ENCODE data around the gene RXFP2. TPM values are rescaled to one million over a fixed set of nuclear protein-coding genes. Genes with fewer than 3 reads are reported as not detected.

The RXFP2 gene
- polyA plus RNA-seq, 1 donor (not counting 4 experiments of a cell fraction or from before 2014, with no cell fraction given): not detected

GRCh38 chr13:31805841-31806240 is 66.5 kb downstream of the RXFP2 start:
- H3K79me2 ChIP-seq (ENCODE audit: control insufficient read depth, insufficient read depth, low read length): no peaks in the 10 kb centered on the region
- H3K4me3 ChIP-seq (ENCODE audit: control insufficient read depth in 2 of 3, extremely low read depth in 1 of 3, insufficient read depth in 2 of 3, low read depth in 1 of 3, low read length in 3 of 3): no peak overlapping the region
- TF ChIP-seq EZH2 (IDR thresholded peaks at IDR 0.05; ENCODE audit: low read length): no peak
- TF ChIP-seq, protein P1, sequence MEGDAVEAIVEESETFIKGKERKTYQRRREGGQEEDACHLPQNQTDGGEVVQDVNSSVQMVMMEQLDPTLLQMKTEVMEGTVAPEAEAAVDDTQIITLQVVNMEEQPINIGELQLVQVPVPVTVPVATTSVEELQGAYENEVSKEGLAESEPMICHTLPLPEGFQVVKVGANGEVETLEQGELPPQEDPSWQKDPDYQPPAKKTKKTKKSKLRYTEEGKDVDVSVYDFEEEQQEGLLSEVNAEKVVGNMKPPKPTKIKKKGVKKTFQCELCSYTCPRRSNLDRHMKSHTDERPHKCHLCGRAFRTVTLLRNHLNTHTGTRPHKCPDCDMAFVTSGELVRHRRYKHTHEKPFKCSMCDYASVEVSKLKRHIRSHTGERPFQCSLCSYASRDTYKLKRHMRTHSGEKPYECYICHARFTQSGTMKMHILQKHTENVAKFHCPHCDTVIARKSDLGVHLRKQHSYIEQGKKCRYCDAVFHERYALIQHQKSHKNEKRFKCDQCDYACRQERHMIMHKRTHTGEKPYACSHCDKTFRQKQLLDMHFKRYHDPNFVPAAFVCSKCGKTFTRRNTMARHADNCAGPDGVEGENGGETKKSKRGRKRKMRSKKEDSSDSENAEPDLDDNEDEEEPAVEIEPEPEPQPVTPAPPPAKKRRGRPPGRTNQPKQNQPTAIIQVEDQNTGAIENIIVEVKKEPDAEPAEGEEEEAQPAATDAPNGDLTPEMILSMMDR (optimal IDR thresholded peaks at IDR 0.05 in 1 of 3, IDR thresholded peaks at IDR 0.05 in 1 of 3, conservative IDR thresholded peaks at IDR 0.05 in 1 of 3; ENCODE audit: extremely low read depth in 1 of 3, insufficient read depth in 2 of 3, low read length in 3 of 3): no peak
- no peaks in the 10 kb centered on the region for H4K20me1 ChIP-seq (ENCODE audit: control insufficient read depth, extremely low read depth, insufficient read depth, low read length)
- H3K27me3 ChIP-seq (ENCODE audit: control insufficient read depth, extremely low read depth, insufficient read depth, low read length): no peaks in the 10 kb centered on the region
- H3K4me1 ChIP-seq (ENCODE audit: control insufficient read depth, extremely low read depth, insufficient read depth, low read length): no peaks in the 10 kb centered on the region
- no peak overlapping the region for H3K27ac ChIP-seq (ENCODE audit: control insufficient read depth, insufficient read depth, low read length)
- H3K36me3 ChIP-seq (ENCODE audit: control insufficient read depth in 2 of 2, extremely low read depth in 1 of 2, insufficient read depth in 2 of 2, low read length in 2 of 2): no peaks in the 10 kb centered on the region
- no peaks in the 10 kb centered on the region for H3K9me1 ChIP-seq (ENCODE audit: control insufficient read depth, extremely low read depth, insufficient read depth, low read length)
- H3K4me2 ChIP-seq (ENCODE audit: control insufficient read depth, extremely low read depth, insufficient read depth, low read depth, low read length): no peak overlapping the region
- no peaks in the 10 kb centered on the region for H3K9me3 ChIP-seq (ENCODE audit: control insufficient read depth, low read depth, low read length)
- dilution Hi-C loops (cut with MboI; ENCODE audit: extremely low pct_ligation_motif_present, low sequenced_read_pairs): no loop called here
- H2AFZ ChIP-seq (ENCODE audit: control insufficient read depth, low read length): no peak overlapping the region
- FAIRE-seq (no peak), DNase-seq (ENCODE audit: low read depth, low spot score) (no peak)
- H3K9ac ChIP-seq (ENCODE audit: control insufficient read depth, extremely low read depth, insufficient read depth, low read length): no peak overlapping the region

DNA sequence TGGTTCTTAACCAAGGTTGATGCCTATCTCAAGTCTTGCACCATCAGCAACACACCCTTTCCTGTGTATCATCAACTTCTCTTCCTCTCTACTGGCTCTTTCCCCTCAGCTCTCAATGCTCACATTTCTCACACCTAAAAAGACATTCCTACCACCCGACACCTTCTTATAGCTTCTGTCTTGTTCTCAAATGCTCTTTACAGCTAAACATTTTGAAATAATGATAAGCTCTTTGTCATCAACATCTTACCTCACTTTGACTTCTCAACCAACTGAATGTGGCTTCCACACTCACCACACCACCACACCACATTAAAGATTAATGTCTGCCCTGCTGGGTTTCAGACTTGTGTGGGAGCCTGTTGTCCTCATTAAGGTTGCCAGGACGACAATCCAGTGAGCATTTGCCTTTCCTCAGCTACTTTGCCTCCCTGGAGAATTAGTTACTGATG is 67.8 kb downstream of the RXFP2 start:
- Histone ChIP-seq H2AFZ (ENCODE audit: control insufficient read depth, low read length) (no peak overlapping the region), H3K4me1 (ENCODE audit: control insufficient read depth, extremely low read depth, insufficient read depth, low read length) (no peaks in the 10 kb centered on the region), H3K9ac (ENCODE audit: control insufficient read depth, extremely low read depth, insufficient read depth, low read length) (no peak overlapping the region), H3K27ac (ENCODE audit: control insufficient read depth, insufficient read depth, low read length) (no peak overlapping the region), H3K4me3 (ENCODE audit: control insufficient read depth in 2 of 3, extremely low read depth in 1 of 3, insufficient read depth in 2 of 3, low read depth in 1 of 3, low read length in 3 of 3) (no peak overlapping the region), H3K4me2 (ENCODE audit: control insufficient read depth, extremely low read depth, insufficient read depth, low read depth, low read length) (no peak overlapping the region), H3K27me3 (ENCODE audit: control insufficient read depth, extremely low read depth, insufficient read depth, low read length) (no peaks in the 10 kb centered on the region), H4K20me1 (ENCODE audit: control insufficient read depth, extremely low read depth, insufficient read depth, low read length) (no peaks in the 10 kb centered on the region), H3K36me3 (ENCODE audit: control insufficient read depth in 2 of 2, extremely low read depth in 1 of 2, insufficient read depth in 2 of 2, low read length in 2 of 2) (no peaks in the 10 kb centered on the region), H3K9me3 (ENCODE audit: control insufficient read depth, low read depth, low read length) (no peaks in the 10 kb centered on the region), H3K79me2 (ENCODE audit: control insufficient read depth, insufficient read depth, low read length) (no peaks in the 10 kb centered on the region), H3K9me1 (ENCODE audit: control insufficient read depth, extremely low read depth, insufficient read depth, low read length) (no peaks in the 10 kb centered on the region)
- DNase-seq (ENCODE audit: low read depth, low spot score): peak; percentile 2
- peak; percentile 32 for FAIRE-seq
- dilution Hi-C loops (cut with MboI; ENCODE audit: extremely low pct_ligation_motif_present, low sequenced_read_pairs): no loop called here
- TF ChIP-seq, protein P1 (optimal IDR thresholded peaks at IDR 0.05 in 1 of 3, IDR thresholded peaks at IDR 0.05 in 1 of 3, conservative IDR thresholded peaks at IDR 0.05 in 1 of 3; ENCODE audit: extremely low read depth in 1 of 3, insufficient read depth in 2 of 3, low read length in 3 of 3): no peak
- no peak for TF ChIP-seq EZH2 (IDR thresholded peaks at IDR 0.05; ENCODE audit: low read length)

Measured in keratinocyte (primary cell).